Measurements from ENCODE around the gene KANTR. TPM values are rescaled to one million over a fixed set of nuclear protein-coding genes. Genes with fewer than 3 reads are reported as not detected.
"Not testable (repeated sequence)": the region's sequence is repeated elsewhere in the genome, so short reads cannot be mapped to it uniquely, and the experiment has no call there.

KANTR gene
- total RNA-seq, 2 donors from 2014 or later, result 25.9 to 28.6 TPM

GRCh38 chrX:53155512-53156206 is 61.7 kb downstream of the KANTR start:
- ATAC-seq (ENCODE audit: insufficient number of reproducible peaks, low FRiP score, low read depth) (no peak), DNase-seq (ENCODE audit: low spot score) (no peak)
- Histone ChIP-seq H3K36me3 (no peaks in the 10 kb centered on the region), H3K4me1 (ENCODE audit: control insufficient read depth in 1 of 2, low read depth in 2 of 2) (no peaks in the 10 kb centered on the region), H3K27ac (no peak overlapping the region), H3K27me3 (replicated peaks; ENCODE audit: insufficient read depth) (no peaks in the 10 kb centered on the region), H3K4me3 (no peak overlapping the region), H3K9me3 (no peaks in the 10 kb centered on the region)
- TF ChIP-seq, protein P1, sequence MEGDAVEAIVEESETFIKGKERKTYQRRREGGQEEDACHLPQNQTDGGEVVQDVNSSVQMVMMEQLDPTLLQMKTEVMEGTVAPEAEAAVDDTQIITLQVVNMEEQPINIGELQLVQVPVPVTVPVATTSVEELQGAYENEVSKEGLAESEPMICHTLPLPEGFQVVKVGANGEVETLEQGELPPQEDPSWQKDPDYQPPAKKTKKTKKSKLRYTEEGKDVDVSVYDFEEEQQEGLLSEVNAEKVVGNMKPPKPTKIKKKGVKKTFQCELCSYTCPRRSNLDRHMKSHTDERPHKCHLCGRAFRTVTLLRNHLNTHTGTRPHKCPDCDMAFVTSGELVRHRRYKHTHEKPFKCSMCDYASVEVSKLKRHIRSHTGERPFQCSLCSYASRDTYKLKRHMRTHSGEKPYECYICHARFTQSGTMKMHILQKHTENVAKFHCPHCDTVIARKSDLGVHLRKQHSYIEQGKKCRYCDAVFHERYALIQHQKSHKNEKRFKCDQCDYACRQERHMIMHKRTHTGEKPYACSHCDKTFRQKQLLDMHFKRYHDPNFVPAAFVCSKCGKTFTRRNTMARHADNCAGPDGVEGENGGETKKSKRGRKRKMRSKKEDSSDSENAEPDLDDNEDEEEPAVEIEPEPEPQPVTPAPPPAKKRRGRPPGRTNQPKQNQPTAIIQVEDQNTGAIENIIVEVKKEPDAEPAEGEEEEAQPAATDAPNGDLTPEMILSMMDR (IDR thresholded peaks at IDR 0.05), result no peak

DNA sequence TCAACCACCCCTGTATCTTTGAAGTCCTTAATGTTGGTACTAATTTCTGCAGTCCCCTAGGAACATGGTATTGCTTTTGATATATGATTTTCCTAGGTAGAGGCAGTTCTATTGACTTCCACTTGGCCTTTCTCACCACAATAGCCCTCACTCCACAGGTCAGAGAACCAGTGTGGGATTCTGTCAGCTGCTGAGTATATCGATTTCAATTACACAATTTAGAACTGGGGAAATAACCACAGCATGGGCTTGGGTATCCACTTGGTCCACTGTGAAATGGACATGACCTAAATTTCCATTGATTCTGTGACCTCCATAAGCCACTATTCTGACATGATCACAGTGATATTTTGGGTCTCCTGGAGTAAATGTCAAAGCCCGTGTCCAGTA is 62.3 kb downstream of the KANTR start:
- Histone ChIP-seq H3K36me3 (no peaks in the 10 kb centered on the region), H3K27ac (no peak overlapping the region), H3K4me3 (no peak overlapping the region), H3K4me1 (ENCODE audit: control insufficient read depth in 1 of 2, low read depth in 2 of 2) (no peaks in the 10 kb centered on the region), H3K27me3 (replicated peaks; ENCODE audit: insufficient read depth) (no peaks in the 10 kb centered on the region), H3K9me3 (no peaks in the 10 kb centered on the region)
- ATAC-seq (ENCODE audit: insufficient number of reproducible peaks, low FRiP score, low read depth), result no peak
- DNase-seq (ENCODE audit: low spot score), result no peak
- TF ChIP-seq, protein P1 (IDR thresholded peaks at IDR 0.05), result no peak

DNA sequence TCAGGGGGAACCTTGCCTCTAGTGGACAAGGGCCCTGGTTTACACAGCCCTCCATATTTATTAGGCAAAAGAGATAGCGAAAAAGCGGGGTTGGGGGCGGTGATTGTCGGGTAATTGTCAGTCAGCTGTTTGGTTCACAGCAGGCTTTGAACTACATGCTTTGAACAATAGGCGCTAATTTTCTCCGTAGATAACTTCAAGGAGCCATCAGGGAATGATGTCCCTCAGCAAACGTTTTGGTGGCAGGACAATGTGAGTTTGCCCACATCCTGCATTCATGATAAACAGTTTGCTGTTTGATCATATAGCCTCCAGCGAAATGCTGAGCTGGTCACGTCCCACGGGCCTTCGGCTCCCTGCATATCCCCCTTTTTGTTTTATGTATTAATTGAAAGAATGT is 65.2 kb downstream of the KANTR start:
- Histone ChIP-seq H3K4me1 (ENCODE audit: control insufficient read depth in 1 of 2, low read depth in 2 of 2) (no peaks in the 10 kb centered on the region), H3K4me3 (no peak overlapping the region), H3K36me3 (no peaks in the 10 kb centered on the region), H3K27ac (no peak overlapping the region), H3K27me3 (replicated peaks; ENCODE audit: insufficient read depth) (no peaks in the 10 kb centered on the region), H3K9me3 (no peaks in the 10 kb centered on the region)
- ATAC-seq (ENCODE audit: insufficient number of reproducible peaks, low FRiP score, low read depth) (no peak), DNase-seq (ENCODE audit: low spot score) (no peak)
- TF ChIP-seq, protein P1 (IDR thresholded peaks at IDR 0.05), result no peak

DNA sequence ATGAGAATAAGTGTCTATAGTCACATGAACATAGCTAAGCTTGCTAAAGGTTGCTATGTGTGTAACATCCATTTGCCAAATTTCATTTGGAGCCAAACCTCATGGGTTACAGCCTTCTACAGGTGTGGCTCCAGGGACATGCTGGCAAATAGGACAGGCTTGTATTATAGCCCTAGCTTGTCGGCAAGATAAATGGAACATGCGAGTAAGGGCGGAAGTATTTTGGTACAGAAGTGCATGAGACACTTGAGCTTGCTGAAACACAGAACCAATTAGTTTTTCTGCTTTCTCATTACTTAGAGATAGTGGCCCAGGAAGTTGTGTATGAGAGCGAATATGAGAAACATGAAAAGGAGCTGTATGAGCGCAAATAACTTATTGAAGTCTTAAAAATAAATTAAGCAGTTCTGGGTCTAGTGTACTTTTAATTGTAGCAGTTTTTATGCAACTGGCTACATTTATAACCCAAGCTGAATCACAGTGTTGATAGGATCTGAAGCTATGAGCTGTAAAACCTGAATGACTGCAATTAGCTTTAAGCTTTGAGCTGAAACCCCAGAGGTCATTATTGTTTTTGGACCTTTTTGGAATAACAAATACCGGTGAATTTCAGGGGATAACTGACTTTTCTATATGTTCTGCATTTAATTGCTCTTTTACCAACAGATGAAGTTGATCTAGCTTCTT is 66.5 kb downstream of the KANTR start:
- ATAC-seq (ENCODE audit: insufficient number of reproducible peaks, low FRiP score, low read depth) (no peak), DNase-seq (ENCODE audit: low spot score) (no peak)
- no peak overlapping the region for H3K27ac ChIP-seq
- H3K4me1 ChIP-seq (ENCODE audit: control insufficient read depth in 1 of 2, low read depth in 2 of 2), result no peaks in the 10 kb centered on the region
- no peaks in the 10 kb centered on the region for H3K27me3 ChIP-seq (replicated peaks; ENCODE audit: insufficient read depth)
- H3K36me3 ChIP-seq, result no peaks in the 10 kb centered on the region
- no peak overlapping the region for H3K4me3 ChIP-seq
- H3K9me3 ChIP-seq, result no peaks in the 10 kb centered on the region
- TF ChIP-seq, protein P1 (IDR thresholded peaks at IDR 0.05), result no peak

- ATAC-seq (ENCODE audit: insufficient number of reproducible peaks, low FRiP score, low read depth), result no peak
- no peaks in the 10 kb centered on the region for H3K36me3 ChIP-seq
These were observed 69.5 kb downstream of the KANTR start for GRCh38 chrX:53163436-53163835.

DNA sequence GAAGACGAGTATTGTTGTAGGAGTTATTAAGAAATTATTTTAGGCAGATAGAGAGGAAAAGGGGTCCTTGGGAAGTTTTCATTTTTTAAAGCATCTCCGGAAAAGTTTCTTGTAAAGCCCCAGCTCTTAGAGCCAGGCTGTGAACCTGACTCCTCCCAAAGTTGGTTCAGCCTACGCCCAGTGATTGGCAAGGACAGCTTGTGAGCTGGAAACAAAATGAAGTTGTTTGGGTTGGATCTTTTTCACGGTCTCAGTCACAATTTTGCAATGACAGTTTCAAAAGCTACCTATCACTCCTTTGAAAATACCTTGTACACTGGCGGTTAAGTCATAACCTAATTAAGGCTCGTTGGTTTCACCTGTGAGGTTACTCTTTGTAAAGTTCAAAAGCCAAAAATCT is 70.6 kb downstream of the KANTR start:
- not testable (repeated sequence) for H3K4me1 ChIP-seq (ENCODE audit: control insufficient read depth in 1 of 2, low read depth in 2 of 2); H3K36me3 ChIP-seq; DNase-seq (ENCODE audit: low spot score); H3K9me3 ChIP-seq; H3K27ac ChIP-seq; H3K27me3 ChIP-seq (replicated peaks; ENCODE audit: insufficient read depth); H3K4me3 ChIP-seq; ATAC-seq (ENCODE audit: insufficient number of reproducible peaks, low FRiP score, low read depth)

More at GRCh38 chrX:53163436-53163835, 69.5 kb downstream of the KANTR start:
- TF ChIP-seq, protein P1 (IDR thresholded peaks at IDR 0.05), result no peak
- Histone ChIP-seq H3K9me3 (no peaks in the 10 kb centered on the region), H3K27me3 (replicated peaks; ENCODE audit: insufficient read depth) (no peaks in the 10 kb centered on the region), H3K4me1 (ENCODE audit: control insufficient read depth in 1 of 2, low read depth in 2 of 2) (no peaks in the 10 kb centered on the region), H3K4me3 (no peak overlapping the region), H3K27ac (no peak overlapping the region)
- DNase-seq (ENCODE audit: low spot score), result no peak
